ENCODE data around the gene RTP4.

GRCh38 chr3:187325632-187326031 is 42.6 kb upstream of the RTP4 start:
- TF ChIP-seq, protein P1, sequence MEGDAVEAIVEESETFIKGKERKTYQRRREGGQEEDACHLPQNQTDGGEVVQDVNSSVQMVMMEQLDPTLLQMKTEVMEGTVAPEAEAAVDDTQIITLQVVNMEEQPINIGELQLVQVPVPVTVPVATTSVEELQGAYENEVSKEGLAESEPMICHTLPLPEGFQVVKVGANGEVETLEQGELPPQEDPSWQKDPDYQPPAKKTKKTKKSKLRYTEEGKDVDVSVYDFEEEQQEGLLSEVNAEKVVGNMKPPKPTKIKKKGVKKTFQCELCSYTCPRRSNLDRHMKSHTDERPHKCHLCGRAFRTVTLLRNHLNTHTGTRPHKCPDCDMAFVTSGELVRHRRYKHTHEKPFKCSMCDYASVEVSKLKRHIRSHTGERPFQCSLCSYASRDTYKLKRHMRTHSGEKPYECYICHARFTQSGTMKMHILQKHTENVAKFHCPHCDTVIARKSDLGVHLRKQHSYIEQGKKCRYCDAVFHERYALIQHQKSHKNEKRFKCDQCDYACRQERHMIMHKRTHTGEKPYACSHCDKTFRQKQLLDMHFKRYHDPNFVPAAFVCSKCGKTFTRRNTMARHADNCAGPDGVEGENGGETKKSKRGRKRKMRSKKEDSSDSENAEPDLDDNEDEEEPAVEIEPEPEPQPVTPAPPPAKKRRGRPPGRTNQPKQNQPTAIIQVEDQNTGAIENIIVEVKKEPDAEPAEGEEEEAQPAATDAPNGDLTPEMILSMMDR (conservative IDR thresholded peaks at IDR 0.05; ENCODE audit: low read length) = no peak
- TF ChIP-seq EZH2phosphoT487 (IDR thresholded peaks at IDR 0.05; ENCODE audit: borderline replicate concordance, low read depth, low read length) = no peak

Data from OCI-LY7 (cell line).